ENCODE results near the gene LASP1.

Gene LASP1

GRCh38 chr17:38886643-38887010, 16.8 kb downstream of the LASP1 start:
- H3K4me3 ChIP-seq (ENCODE audit: low read depth, low read length): no peak overlapping the region
- H3K4me1 ChIP-seq: peaks cover 11% of the 10 kb centered on the region
- DNase-seq: no peak
- no peaks in the 10 kb centered on the region; the same call in 1 of the 2 replicates for H3K36me3 ChIP-seq
- H3K9me3 ChIP-seq: no peaks in the 10 kb centered on the region
- no peaks in the 10 kb centered on the region for H3K27me3 ChIP-seq
- no peak for TF ChIP-seq CTCF (IDR thresholded peaks at IDR 0.05; ENCODE audit: low read depth, low read length)

- peaks cover 6% of the 10 kb centered on the region for H3K4me1 ChIP-seq
- H3K36me3 ChIP-seq: no peaks in the 10 kb centered on the region; the same call in 1 of the 2 replicates
- no peaks in the 10 kb centered on the region for H3K27me3 ChIP-seq
- TF ChIP-seq CTCF (IDR thresholded peaks at IDR 0.05; ENCODE audit: low read depth, low read length): no peak
- no peak overlapping the region for H3K4me3 ChIP-seq (ENCODE audit: low read depth, low read length)
- H3K9me3 ChIP-seq: no peaks in the 10 kb centered on the region
- DNase-seq: no peak
These were observed 19.0 kb downstream of the LASP1 start for GRCh38 chr17:38888842-38889241.

GRCh38 chr17:38889745-38890409, 20.0 kb downstream of the LASP1 start:
- H3K36me3 ChIP-seq: no peaks in the 10 kb centered on the region; the same call in 1 of the 2 replicates
- DNase-seq: no peak
- TF ChIP-seq CTCF (IDR thresholded peaks at IDR 0.05; ENCODE audit: low read depth, low read length): no peak
- no peak overlapping the region for H3K4me3 ChIP-seq (ENCODE audit: low read depth, low read length)
- no peaks in the 10 kb centered on the region for H3K27me3 ChIP-seq
- no peaks in the 10 kb centered on the region for H3K9me3 ChIP-seq
- H3K4me1 ChIP-seq: peaks cover 8% of the 10 kb centered on the region

GRCh38 chr17:38890410-38890746, 20.5 kb downstream of the LASP1 start:
- peaks cover 8% of the 10 kb centered on the region for H3K4me1 ChIP-seq
- TF ChIP-seq CTCF (IDR thresholded peaks at IDR 0.05; ENCODE audit: low read depth, low read length): no peak
- no peaks in the 10 kb centered on the region; the same call in 1 of the 2 replicates for H3K36me3 ChIP-seq
- H3K27me3 ChIP-seq: no peaks in the 10 kb centered on the region
- no peaks in the 10 kb centered on the region for H3K9me3 ChIP-seq
- no peak for DNase-seq
- no peak overlapping the region for H3K4me3 ChIP-seq (ENCODE audit: low read depth, low read length)

- no peak for DNase-seq
- H3K9me3 ChIP-seq: no peaks in the 10 kb centered on the region
- TF ChIP-seq CTCF (IDR thresholded peaks at IDR 0.05; ENCODE audit: low read depth, low read length): no peak
- no peaks in the 10 kb centered on the region; the same call in 1 of the 2 replicates for H3K36me3 ChIP-seq
- H3K4me1 ChIP-seq: 0 out of 2 replicates have a peak, but pooled peaks cover 2% of the 10 kb centered on the region
- no peaks in the 10 kb centered on the region for H3K27me3 ChIP-seq
- no peak overlapping the region for H3K4me3 ChIP-seq (ENCODE audit: low read depth, low read length)
These were observed 21.6 kb downstream of the LASP1 start for GRCh38 chr17:38891441-38891840.

- Histone ChIP-seq H3K4me1 (peaks cover 4% of the 10 kb centered on the region), H3K27me3 (no peaks in the 10 kb centered on the region), H3K36me3 (no peaks in the 10 kb centered on the region; the same call in 1 of the 2 replicates), H3K4me3 (ENCODE audit: low read depth, low read length) (no peak overlapping the region), H3K9me3 (no peaks in the 10 kb centered on the region)
- no peak for DNase-seq
- TF ChIP-seq CTCF (IDR thresholded peaks at IDR 0.05; ENCODE audit: low read depth, low read length): no peak
These were observed 22.2 kb downstream of the LASP1 start for GRCh38 chr17:38892083-38892482.
